Measurements from ENCODE around the gene JARID2. TPM values are rescaled to one million over a fixed set of nuclear protein-coding genes. Genes with fewer than 3 reads are reported as not detected.
A peak's percentile ranks its signal among the peaks of the same experiment; 100 is the strongest.

JARID2 gene
- total RNA-seq, 1 experiment from 2014 or later, result 21.0 TPM

DNA sequence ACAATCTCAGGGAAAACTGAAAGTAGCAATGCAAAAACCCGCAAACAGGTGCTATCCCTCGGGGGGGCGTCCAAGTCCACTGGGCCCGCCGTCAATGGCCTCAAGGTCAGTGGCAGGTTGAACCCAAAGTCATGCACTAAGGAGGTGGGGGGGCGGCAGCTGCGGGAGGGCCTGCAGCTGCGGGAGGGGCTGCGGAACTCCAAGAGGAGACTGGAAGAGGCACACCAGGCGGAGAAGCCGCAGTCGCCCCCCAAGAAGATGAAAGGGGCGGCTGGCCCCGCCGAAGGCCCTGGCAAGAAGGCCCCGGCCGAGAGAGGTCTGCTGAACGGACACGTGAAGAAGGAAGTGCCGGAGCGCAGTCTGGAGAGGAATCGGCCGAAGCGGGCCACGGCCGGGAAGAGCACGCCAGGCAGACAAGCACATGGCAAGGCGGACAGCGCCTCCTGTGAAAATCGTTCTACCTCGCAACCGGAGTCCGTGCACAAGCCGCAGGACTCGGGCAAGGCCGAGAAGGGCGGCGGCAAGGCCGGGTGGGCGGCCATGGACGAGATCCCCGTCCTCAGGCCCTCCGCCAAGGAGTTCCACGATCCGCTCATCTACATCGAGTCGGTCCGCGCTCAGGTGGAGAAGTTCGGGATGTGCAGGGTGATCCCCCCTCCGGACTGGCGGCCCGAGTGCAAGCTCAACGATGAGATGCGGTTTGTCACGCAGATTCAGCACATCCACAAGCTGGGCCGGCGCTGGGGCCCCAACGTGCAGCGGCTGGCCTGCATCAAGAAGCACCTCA lies 250.7 kb downstream of the JARID2 start:
- ChIA-PET CTCF (interaction anchor here (0.6 kb wide), 1 partner anchor 1588 kb away, joined by 3 read pairs; no protein-coding TSS in a partner anchor), POLR2A (no interaction called here)
- H3K4me3 Mint-ChIP-seq (ENCODE audit: unreplicated experiment), result no peak overlapping the region
- no peaks in the 10 kb centered on the region for H3K27me3 Mint-ChIP-seq (ENCODE audit: insufficient read depth, unreplicated experiment)
- BruUV-seq (replicated peaks), result no TSS peak
- no peak for DNase-seq (ENCODE audit: unreplicated experiment)
- TF ChIP-seq, protein P1, sequence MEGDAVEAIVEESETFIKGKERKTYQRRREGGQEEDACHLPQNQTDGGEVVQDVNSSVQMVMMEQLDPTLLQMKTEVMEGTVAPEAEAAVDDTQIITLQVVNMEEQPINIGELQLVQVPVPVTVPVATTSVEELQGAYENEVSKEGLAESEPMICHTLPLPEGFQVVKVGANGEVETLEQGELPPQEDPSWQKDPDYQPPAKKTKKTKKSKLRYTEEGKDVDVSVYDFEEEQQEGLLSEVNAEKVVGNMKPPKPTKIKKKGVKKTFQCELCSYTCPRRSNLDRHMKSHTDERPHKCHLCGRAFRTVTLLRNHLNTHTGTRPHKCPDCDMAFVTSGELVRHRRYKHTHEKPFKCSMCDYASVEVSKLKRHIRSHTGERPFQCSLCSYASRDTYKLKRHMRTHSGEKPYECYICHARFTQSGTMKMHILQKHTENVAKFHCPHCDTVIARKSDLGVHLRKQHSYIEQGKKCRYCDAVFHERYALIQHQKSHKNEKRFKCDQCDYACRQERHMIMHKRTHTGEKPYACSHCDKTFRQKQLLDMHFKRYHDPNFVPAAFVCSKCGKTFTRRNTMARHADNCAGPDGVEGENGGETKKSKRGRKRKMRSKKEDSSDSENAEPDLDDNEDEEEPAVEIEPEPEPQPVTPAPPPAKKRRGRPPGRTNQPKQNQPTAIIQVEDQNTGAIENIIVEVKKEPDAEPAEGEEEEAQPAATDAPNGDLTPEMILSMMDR (IDR thresholded peaks at IDR 0.05; ENCODE audit: unreplicated experiment), result no peak
- peaks cover 24% of the 10 kb centered on the region for H3K4me1 Mint-ChIP-seq (ENCODE audit: insufficient read depth, unreplicated experiment)
- H3K9me3 Mint-ChIP-seq (ENCODE audit: unreplicated experiment), result no peaks in the 10 kb centered on the region
- intact Hi-C loops (cut with micrococcal nuclease), result loop anchor here (10.0 kb wide), 1 partner anchor 1282 kb away; no protein-coding TSS in a partner anchor
- H3K27ac Mint-ChIP-seq (ENCODE audit: low read depth, unreplicated experiment), result peak overlapping the region; percentile 59
- peaks cover 44% of the 10 kb centered on the region for H3K36me3 Mint-ChIP-seq (ENCODE audit: insufficient read depth, unreplicated experiment)

DNA sequence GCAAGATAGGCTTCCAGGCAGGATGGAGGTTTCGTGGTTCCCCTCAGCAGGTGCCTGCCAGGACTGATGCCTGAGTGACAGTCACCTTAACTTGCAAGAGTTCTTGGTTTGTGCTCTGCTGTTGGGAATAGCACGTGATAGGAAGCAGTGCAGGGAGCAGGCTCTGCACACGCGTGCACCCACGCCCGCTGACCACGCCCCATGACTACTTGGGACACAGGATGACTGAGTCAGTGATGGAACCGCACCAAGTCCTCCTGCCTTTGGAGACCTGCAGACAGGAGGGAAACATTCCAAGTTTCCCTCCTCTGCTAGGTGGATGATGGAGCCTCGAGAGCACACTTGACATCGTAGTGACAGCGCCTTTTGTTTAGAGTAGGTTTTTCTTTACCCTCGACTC lies 252.8 kb downstream of the JARID2 start:
- intact Hi-C loops (cut with micrococcal nuclease), result loop anchor here (10.0 kb wide), 1 partner anchor 1284 kb away; no protein-coding TSS in a partner anchor
- no TSS peak for BruUV-seq (replicated peaks)
- TF ChIP-seq, protein P1 (IDR thresholded peaks at IDR 0.05; ENCODE audit: unreplicated experiment), result no peak
- H3K9me3 Mint-ChIP-seq (ENCODE audit: unreplicated experiment), result no peaks in the 10 kb centered on the region
- DNase-seq (ENCODE audit: unreplicated experiment), result peak; percentile 90
- H3K27ac Mint-ChIP-seq (ENCODE audit: low read depth, unreplicated experiment), result peak overlapping the region; percentile 77
- ChIA-PET CTCF (interaction anchor here (0.6 kb wide), 1 partner anchor 1728 kb away, joined by 3 read pairs; no protein-coding TSS in a partner anchor), POLR2A (no interaction called here)
- peaks cover 53% of the 10 kb centered on the region for H3K36me3 Mint-ChIP-seq (ENCODE audit: insufficient read depth, unreplicated experiment)
- no peak overlapping the region for H3K4me3 Mint-ChIP-seq (ENCODE audit: unreplicated experiment)
- no peaks in the 10 kb centered on the region for H3K27me3 Mint-ChIP-seq (ENCODE audit: insufficient read depth, unreplicated experiment)
- H3K4me1 Mint-ChIP-seq (ENCODE audit: insufficient read depth, unreplicated experiment), result peaks cover 23% of the 10 kb centered on the region

DNA sequence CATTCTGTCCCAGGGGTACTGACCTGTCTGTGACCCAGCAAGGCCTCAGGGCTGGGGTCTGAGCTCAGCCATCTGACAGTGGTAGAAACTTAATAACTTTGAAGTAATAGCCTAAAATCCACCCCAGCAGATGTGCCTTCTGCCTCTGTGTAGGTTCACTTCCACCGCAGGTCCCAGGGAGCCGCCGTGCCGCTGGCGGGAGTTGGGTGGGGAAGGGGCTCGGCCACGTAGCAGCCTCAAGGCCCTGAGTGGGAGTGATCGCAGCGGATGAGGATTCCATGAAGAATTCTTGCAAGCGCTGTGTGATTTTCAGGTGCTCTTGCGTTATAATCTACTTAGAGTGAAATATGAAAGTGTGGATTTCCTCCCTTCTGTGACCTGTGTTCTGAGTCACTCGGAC lies 253.3 kb downstream of the JARID2 start:
- Mint-ChIP-seq H3K27me3 (ENCODE audit: insufficient read depth, unreplicated experiment) (no peaks in the 10 kb centered on the region), H3K4me3 (ENCODE audit: unreplicated experiment) (no peak overlapping the region), H3K9me3 (ENCODE audit: unreplicated experiment) (no peaks in the 10 kb centered on the region), H3K36me3 (ENCODE audit: insufficient read depth, unreplicated experiment) (peaks cover 48% of the 10 kb centered on the region), H3K27ac (ENCODE audit: low read depth, unreplicated experiment) (peak overlapping the region; percentile 77), H3K4me1 (ENCODE audit: insufficient read depth, unreplicated experiment) (peaks cover 23% of the 10 kb centered on the region)
- CTCF ChIA-PET, result no interaction called here
- BruUV-seq (replicated peaks), result no TSS peak
- TF ChIP-seq, protein P1 (IDR thresholded peaks at IDR 0.05; ENCODE audit: unreplicated experiment), result no peak
- POLR2A ChIA-PET, result no interaction called here
- no peak for DNase-seq (ENCODE audit: unreplicated experiment)
- intact Hi-C loops (cut with micrococcal nuclease), result loop anchor here (10.0 kb wide), 1 partner anchor 1284 kb away; no protein-coding TSS in a partner anchor

- no peak for DNase-seq (ENCODE audit: unreplicated experiment)
- ChIA-PET CTCF (no interaction called here), POLR2A (no interaction called here)
- H3K4me1 Mint-ChIP-seq (ENCODE audit: insufficient read depth, unreplicated experiment), result peaks cover 28% of the 10 kb centered on the region
- peaks cover 50% of the 10 kb centered on the region for H3K36me3 Mint-ChIP-seq (ENCODE audit: insufficient read depth, unreplicated experiment)
- intact Hi-C loops (cut with micrococcal nuclease), result loop anchor here (10.0 kb wide), 1 partner anchor 1285 kb away; no protein-coding TSS in a partner anchor
- TF ChIP-seq, protein P1 (IDR thresholded peaks at IDR 0.05; ENCODE audit: unreplicated experiment), result no peak
- no peaks in the 10 kb centered on the region for H3K9me3 Mint-ChIP-seq (ENCODE audit: unreplicated experiment)
- no peak overlapping the region for H3K4me3 Mint-ChIP-seq (ENCODE audit: unreplicated experiment)
- no peaks in the 10 kb centered on the region for H3K27me3 Mint-ChIP-seq (ENCODE audit: insufficient read depth, unreplicated experiment)
- no TSS peak for BruUV-seq (replicated peaks)
- no peak overlapping the region for H3K27ac Mint-ChIP-seq (ENCODE audit: low read depth, unreplicated experiment)
These were observed 253.7 kb downstream of the JARID2 start for GRCh38 chr6:15499591-15499990.
